NCI-H2227 treated with DMSO at 0.1 percent for 48 hours (cell line): ENCODE data around the gene ITGB5.

Experiments used
- DNase-seq: peaks from one replicate; lab custom pipeline; 2025; lab: John Stamatoyannopoulos, UW

ITGB5 gene

DNA sequence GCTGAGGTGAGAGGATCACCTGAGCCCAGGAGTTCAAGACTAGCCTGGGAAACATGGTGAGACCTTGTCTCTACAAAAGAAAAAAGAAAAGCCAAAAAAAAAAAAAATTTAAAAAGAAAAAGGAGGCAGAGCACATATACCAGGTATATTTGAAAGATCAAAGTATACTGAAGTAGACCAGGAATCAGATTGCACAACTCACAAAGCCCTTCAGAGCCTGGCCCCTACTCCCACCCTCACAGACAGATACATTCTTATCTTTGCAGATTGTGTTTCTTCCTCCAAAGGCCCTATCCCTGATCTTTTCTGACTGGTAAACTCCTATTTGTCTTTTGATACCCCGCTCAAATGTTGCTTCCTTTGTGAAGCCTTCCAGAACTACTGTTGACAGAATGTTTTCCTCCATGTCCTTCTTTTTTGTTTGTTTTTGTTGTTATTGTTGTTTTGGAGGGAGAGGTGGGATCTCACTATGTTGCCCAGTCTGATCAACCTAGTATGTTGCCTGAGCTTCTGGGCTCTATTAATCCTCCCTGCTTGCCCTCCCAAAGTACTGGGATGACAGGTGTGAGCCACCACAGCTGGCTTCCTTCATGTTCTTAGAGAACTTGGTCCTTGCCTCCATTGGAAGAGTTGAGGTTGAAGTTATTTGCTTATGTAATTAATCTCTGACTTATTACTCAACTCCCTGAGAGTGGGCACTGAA, 9.8 kb upstream of the ITGB5 start:
- DNase-seq = no peak

DNA sequence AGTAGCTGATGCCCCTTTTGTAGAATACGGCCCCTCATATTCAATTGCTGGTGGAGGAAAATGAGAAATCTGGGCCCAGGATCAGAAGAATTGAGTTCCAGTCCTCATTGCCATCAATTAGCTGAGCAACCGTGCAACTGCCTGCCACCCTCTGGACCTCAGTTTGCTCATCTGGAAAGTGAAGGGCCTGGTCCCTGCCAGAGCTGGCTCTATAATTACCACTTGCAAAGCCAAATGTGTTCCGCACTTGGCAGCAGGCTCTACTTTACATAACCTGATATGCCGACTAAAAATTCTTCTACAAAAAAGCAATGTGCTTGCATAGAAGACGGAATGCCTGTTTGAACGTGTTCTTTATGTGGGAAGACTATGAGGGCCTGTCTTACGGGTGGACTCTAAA, 8.6 kb upstream of the ITGB5 start:
- DNase-seq = no peak

DNA sequence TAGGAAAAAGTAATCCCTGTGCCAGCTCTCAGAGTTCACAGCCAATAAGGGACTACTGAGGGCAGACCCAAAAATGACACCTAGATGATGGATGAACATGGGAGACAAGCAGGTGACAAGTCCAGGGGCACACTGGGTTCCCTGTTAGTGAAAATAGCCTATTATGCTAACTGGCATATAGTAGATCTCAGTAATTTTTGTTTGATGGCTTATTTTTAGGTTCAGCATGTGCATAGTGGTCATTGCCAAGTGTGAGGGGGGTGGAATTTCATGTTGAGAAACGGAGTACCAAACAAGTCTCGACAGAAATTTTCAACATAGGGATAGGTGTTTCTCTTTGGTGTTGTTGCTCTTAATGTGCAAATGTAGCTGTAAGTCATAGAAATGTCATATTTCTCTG, 6.4 kb upstream of the ITGB5 start:
- no peak for DNase-seq

DNA sequence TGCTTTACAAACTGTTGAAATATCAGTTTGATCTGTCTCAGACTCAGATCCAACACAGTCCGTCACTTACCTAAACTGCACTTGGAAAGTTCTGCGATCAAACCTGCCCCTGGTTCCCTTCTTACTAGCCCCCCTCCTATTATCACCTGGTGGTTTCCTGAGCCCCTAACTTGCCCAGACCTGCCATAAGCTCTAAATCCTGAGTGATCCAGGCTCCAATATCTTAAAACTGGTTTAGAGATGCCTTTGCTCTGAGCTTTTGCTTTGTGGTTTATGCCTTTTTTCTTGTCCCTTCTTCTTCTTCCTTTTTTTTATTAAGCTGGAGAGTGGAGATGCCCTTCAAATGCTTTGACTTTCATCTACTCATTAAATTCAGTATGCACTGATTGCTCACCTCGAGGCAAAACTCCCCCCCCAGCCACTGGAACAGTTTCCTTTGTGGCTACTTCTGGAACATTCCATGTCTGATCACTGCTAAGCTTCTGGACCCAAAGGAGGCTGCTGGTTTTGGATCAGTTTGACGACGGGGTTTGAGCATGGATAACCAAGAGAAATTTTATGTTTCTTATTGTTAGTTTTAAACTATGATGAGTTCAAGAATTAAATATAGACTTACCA, 3.5 kb upstream of the ITGB5 start:
- no peak for DNase-seq

DNA sequence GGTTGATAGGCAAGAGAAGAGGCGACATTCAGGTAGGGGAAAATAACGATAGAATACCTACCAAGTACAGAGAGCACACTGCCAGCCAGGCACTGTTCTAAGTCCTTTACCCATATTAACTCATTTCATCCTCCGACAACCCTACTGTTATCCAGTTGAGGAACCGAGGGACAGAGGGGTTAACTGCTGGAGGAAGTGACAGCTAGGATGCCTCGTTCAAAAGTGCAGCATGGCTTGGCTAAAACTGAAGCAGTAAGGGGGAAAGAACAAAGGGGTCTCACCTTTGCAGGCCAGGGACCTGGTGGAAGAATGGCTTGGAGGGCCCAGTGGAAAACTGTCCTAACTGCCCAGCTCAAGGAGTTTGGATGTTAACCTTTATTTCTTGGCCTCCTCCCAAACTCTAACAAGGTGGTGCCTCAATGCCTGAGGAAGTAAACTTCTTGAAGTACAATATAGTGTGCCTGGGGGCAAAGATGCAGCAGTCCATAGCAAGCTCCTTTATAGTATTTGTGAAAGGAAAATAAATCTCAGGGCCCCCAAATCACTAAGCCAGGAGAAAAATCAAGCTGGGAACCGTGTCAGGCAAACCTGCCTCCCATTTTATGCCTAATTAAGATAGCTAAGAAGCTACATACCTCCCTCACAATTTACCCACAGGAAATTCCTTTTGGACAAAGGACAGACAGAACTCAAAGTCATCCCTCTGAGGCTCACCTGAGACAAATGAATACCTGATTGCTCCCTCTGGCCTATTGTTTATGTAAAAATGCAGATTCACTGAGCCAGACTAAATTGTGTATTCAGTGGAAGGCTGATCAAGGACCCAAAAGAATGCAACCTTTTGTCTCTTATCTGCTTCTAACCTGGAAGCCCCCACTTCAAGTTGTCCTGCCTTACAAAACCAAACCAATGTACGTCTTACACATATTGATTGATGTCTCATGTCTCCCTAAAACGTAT, 1.6 kb upstream of the ITGB5 start:
- DNase-seq = no peak

DNA sequence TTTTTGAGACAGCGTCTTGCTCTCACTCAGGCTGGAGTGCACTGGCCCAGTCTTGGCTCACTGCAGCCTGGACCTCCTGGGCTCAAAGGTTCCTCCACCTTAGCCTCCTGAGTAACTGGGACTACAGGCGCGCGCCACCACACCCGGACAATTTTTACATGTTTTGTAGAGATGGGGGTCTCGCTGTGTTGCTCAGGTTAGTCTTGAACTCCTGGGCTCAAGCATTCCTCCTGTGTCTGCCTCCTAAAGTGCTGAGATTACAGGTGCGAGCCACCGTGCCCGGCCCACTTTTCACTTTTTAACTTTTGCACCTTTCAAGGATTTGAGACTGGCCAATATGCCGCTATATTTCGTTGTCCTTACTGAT, 750 bp upstream of the ITGB5 start:
- no peak for DNase-seq

DNA sequence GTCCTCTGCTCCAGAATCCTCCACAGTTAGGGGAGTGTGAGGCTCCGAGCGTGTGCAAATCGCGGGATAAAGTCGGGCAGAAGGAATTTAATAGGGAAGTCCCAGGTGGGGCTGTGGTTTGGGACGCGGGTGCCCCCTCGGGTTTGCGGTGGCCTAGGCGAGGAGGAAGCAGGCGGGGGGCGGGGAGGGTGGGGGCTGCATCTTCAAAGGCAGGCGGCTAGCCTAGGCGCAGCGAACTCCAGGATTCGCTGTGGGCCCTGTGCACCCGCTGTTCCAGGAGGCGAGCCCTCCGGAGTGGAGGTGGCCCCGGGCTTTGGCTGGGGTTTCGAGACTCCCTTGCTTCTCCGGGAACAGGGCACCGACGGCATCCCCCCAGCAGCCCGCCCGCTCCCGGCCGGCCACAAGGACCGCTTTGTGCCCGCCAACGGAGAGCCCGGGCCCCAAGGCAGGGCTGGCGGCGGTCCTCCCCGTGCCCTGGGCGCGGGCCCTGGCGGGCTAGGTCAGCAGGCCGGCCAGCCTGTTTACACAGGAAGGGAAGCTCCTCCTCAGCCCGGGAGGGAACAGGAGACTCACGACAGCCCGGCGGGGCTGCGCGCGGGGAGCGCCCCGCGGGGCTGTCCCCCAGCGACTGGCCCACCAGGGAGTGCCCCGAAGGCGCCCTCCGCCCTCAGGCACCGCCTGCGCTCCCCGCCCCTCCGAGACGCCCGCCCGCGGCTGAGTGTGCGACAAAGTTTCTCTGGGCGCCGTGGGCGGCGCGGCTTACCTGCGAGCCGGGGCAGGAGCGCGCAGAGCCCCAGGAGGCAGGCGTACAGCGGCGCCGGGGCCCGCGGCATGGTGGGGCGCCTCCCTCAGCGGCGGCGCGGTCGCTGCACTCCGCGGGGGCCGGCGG, 753 bp downstream of the ITGB5 start:
- DNase-seq = no peak

DNA sequence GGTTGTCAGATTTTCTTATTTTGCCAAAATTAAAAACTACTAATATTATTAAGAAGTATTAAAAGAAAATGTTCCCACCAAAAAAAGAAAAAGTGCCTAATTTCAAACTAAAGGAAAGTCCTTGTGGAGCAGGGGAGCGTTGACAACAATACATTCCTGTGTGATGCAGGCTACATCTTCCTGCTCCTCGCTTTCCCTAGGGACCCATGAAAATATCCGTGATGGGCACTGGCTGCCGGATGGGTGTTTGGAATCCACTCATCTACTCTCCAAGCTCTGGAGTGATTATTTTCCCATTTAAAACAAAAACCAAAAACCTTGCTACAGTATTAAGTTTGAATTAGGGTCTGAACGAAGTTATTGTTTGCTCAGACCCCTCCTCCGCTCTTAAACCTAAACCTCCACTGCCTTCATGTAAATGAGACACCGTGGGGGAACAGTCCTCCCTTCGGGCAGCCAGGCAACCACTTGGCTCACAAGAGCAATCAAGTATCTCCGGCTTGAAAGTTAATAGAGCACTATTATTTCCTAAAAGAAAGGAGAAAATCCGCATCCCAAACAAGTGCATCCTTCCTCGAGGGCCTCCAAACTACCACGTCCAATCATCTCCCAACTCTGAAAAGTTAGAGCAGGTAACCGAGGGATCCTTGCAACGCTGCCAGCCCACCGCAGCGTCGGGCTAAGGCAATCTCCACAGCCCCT, 1.5 kb downstream of the ITGB5 start:
- no peak for DNase-seq

DNA sequence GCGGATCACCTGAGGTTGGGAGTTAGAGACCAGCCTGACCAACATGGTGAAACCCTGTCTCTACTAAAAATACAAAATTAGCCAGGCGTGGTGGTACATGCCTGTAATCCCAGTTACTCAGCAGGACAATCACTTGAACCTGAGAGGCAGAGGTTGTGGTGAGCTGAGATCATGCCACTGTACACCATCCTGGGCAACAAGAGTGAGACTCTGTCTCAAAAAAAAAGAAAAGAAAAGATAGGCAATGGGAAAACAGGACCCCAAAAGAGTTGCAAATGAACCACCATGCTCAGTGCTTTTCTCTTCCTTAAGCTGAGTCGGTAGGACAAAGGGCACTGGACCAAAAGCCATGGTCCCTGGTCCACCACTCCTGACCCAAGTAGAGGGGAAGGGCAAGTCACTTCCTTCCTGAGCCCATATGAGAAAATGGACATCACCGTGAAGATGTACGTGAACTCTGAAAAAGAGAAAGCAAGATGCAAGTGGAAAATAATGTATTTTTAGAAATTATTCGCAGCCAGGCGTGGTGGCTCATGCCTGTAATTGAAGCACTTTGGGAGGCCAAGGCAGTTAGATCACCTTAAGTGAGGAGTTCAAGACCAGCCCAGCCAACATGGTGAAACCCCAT, 2.6 kb downstream of the ITGB5 start:
- DNase-seq = no peak

DNA sequence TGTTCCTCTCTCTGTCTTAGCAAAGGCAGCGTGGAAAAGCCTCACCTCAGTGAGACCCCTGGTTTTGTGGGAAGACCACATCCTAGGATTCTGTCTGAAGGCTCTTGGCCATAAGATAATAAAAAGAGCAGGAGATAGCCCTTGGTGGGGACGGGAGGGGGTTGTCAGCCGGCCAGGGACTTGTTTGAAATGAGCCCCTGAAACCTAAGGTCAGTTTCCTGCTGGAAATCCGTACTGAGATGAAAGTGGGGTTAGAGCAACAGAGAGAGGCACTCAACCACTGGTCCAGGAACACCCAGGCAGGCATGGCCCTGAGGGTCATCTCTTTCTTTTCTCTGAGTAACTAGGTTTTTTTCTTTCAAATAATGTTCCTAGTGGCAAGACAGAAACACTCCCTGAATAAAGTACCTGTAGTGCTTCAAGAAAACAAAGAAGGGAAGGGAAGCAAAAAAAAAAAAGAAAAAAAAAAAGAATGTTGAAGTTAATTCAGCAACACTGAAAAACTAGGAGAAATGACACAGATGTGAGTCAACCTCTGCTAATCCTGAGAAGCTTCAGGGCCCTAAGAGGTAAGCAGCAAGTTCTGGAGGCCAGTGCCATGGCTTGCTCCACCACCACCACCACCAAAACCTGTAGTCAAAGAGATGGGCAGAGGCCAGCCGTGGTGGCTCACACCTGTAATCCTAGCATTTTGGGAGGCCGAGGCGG, 3.2 kb downstream of the ITGB5 start:
- no peak for DNase-seq

DNA sequence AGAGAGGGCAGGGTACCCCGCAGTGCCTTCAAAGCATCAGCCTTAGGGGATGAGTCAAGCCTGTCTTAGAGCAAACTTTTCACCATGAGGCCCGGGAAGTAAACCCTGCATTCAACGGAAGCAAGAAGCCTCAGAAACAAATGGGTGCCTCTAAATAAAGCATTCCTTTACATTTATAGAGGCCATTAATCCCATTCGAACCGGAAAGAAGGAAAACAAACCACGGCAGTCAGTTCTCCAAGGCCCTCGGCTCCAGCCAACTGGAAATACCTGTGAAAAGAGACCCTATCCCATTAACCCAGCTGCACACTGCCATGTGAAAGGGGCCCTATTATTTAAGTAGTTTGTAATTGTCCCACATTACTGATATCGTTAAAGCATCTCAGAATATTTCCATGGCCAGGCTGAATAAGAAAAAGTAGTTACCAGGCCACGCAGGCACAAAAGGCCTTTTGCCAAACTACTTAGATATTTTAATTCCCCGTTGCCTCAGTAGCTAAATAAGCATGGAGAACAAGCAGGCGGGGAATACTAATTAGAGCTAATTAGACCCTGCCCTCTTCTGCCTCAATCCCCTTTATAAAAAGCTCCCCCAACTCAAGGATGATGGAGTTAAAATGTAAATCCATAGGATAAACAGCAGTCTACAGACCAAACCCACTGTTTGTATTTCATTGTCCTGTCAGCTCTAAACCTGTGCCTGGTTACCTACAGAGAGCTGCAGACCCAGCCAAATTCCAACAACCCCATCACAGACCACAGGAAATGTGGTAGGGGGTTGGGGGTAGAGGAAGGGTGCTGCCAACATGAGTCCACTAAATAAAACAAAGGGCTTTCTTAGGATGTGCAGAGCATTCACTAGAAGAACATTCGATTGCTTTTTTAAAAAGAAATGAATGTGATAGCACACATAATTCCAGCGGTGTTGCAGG, 4.1 kb downstream of the ITGB5 start:
- DNase-seq = no peak

DNA sequence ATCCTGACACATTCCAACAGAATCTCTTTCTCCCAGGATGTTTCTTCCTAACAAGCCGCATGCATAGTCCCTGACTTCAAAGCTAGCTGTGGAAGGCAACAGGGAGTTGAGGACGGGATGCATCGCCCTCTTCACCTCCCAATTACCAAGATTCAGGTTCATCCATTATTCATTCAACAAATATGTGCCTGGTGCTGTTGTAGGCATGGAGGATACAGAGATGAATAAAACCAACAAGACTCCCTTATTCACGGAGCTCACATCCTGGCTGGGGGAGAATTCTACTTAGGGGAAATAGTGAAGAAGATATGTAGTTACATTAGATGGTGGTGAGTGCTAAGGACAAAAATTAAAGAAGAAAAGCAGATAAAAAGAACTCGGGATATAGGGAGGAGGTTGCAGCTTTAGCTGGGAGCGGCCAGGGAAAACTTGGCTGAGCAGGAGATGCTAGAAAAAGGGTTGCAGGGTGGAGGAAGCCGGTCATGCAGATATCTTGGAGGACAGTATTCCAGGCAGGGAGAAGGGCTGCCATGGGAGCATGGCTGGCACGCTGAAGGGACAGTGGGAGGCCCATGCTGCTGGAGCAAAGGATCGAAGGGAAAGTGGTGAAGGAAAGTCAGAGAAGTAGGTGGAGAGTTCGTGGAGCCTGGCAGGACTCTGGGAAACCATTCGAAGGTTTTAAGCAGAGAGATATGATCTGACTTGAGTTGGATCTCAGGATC, 5.0 kb downstream of the ITGB5 start:
- no peak for DNase-seq

DNA sequence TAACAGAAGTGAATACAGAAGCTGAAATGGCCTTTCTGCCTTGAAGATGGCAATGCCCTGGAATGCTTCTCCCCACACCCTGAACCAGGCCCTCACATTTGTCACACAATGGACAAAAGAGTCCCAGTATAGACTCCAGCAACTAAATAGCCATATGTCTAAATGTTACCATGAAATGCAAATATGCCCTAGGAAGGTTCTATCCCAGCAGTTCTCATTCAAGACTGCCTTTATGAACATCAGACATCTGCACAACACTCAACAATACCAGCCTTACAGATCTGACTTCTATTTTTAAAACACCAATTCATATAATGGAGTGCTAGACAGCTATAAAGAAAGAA, 7.9 kb downstream of the ITGB5 start:
- no peak for DNase-seq

DNA sequence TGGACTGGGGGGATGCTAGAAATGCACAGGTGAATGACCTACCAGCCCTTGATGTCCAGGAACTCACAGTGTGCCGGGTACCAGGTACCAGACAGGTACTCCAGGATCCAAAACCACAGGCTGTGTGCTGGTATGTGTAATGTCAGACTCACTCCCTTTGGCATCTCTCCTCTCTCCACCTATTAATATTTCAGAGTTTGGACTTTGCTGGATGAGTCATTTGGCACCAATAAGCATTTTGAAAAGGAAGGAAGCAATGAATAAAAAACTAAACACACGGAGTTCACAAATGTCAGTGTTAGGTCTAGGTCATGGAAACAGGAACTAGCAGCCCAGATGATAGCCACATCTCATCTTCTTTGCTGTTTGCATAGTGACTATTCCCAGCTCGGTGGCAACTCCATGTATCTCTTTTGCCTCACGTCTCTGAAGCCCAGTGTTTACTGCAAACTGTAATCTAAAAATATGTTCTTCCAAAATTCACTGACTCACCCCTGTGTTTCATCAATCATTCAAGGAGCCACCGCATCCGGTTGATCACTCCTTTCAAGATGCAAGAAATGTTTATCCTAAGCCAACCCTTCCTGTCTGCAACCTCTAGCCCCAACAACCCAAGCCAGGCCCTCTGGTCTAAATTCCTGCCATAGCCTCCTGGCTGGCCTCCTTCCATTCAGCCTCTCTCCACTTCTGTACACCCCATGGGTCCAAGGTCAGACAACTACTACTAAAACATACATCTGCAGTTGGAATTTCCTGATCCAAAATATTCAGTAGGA, 8.4 kb downstream of the ITGB5 start:
- DNase-seq = no peak

DNA sequence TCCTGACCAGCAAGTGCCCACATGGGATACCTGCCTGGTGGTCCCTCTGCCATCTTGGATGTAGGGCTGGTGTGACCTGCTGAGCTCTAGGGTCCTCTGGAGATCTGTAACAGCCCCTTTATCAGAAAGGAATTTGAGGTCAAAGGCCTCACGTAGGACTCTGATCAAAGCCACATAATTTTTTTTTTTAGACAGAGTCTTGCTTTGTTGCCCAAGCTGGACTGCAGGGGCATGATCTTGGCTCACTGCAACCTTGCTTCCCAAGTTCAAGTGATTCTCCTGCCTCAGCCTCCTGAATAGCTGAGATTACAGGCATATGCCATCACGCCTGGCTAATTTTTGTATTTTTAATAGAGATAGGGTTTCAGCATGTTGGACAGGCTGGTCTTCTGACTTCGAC, 9.5 kb downstream of the ITGB5 start:
- DNase-seq = no peak

DNA sequence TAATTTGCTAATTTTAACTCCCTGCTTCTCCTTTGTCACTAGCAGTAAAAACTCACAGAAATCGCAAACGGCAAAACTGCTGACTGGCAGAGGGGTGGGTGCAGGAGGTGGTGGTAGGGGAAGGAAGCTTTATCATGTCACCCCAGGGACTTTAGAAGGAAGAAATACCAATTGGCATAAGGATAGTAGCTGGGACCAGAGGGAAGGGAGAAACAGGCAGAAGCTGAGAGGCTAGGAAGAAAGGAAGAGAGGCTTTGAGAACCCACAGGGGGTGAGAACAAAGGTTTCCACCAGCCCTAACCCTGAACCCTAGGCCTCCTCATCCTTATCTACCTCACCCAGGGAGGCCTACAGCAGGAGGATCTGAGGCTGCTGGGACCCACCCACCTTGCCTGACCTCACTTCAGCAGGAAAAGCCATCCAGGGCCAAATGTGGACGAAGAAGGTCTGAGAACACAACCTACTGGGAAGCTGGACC, 10.7 kb downstream of the ITGB5 start:
- no peak for DNase-seq

DNA sequence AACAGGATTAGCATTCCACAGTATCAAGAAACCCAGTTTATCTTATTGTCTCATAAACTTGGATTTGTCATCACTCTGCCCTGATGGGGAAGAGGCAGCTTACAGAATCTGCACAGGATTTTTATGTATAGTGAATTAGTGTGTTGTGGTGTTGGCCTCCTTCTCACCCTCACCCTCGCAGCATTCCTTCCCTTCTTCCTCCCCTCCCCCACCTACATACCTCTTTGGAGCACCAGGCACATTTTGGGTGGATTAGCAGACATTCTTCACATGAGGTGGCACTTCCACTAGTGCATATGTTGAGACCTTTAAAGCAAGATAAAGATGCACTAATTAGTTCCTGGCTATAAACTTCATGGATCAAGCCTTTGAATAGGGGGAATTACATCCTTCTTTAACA, 13.9 kb downstream of the ITGB5 start:
- DNase-seq = no peak

DNA sequence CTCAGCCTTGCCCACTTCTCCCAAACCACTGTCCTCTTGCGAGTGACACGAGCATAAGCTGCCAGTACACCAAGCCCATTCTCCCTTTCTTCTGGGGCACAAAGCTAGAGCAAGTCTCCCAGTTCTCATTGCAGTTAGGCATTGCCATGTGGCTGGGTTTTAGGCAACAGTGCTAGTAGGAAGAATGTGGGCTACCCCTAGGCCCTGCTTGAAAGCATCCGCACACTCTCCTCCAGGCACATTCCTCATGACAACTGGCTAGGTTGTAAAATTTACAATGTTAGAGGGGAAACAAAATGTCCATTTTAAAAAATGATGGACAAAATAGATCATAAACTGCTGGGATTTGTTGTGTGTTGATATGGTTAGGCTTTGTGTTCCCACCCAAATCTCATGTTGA, 19.7 kb downstream of the ITGB5 start:
- DNase-seq = no peak
